ENCODE data around the gene GAS7.

Gene GAS7

GRCh38 chr17:10136258-10136981, 62.0 kb downstream of the GAS7 start:
- DNase-seq (ENCODE audit: low read depth in 2 of 2, low spot score in 1 of 2): no peak

DNA sequence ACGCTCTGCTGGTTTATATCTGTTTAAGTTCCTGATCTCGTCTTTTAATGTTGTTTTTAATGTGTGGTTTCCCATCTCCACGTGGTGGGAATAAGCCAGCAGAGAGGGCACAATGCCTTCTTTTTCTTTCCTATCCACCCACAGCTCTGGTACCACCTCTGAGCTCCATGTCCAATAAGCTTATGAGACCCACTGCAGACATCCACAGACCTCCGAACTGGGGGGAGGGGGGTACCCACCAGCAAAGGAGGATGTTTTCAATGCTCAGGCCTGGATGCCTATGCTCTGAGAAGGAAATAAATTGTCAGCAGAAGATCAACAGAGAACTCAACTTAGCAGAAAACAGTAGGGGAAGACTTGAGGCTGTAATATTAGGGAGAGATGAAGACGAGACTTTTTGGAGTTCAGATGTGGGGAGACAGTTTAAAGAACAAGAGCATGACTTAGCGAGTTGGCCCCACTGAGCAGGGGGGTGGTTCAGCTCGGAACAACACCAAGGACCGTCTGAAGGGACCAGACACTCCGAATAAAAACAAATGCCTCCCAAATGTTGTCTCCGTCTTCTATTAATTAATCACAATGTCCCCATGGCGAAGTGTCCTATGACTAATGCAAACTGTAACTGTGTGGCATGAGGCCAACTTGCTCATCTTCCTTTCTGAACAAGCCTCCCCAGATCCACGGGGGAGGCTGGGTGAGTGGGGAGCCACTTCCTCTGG, 62.7 kb downstream of the GAS7 start:
- no peak for DNase-seq (ENCODE audit: low read depth in 2 of 2, low spot score in 1 of 2)

- DNase-seq (ENCODE audit: low read depth in 2 of 2, low spot score in 1 of 2): no peak
Observed at GRCh38 chr17:10130677-10131076, 67.7 kb downstream of the GAS7 start.

DNA sequence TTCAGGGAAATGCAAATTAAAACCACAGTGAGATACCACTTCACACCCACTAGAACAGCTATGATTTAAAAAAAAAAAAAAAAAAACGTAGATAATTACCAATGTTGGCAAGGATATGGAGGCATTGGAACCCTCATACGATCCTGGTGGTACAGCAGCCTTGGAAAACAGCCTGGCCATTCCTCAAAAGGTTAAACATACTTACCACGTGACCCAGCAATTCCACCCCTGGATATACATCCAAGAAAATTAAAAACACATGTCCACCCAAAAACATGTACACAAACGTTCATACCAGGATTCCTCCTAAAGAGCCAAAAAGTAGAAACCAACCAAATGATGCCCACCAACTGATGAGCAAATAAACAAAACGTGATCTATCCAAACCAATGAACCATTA, 68.1 kb downstream of the GAS7 start:
- no peak for DNase-seq (ENCODE audit: low read depth in 2 of 2, low spot score in 1 of 2)

DNA sequence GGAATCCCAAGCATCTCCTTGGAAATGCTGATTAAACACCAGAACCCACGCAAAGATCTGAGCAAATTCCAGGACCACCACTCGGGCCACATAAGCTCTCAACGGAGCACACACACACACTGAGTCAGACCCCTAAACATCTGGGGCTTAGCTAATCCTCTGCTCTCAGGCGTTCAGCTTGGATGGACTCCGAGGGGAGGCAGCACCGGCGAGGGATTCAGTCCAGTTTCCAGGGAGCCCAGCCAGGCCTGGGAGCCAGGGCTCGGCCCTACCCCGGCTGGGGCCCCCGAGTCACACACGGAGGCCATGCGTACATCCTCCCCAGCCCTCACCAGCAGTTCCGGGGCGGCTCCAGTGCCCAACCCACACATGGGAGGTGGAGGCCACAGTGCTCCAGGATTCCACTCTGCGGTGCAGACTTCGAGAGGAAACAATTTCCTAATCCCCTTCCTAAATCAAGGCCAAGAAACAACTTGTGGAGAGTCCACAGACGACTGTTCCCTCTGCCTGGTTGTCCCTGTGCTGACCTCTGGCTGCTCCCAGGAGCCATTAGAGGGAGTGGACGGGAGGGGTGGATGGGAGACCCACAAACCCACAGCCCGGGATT, 70.5 kb downstream of the GAS7 start:
- DNase-seq (ENCODE audit: low read depth in 2 of 2, low spot score in 1 of 2): no peak

DNA sequence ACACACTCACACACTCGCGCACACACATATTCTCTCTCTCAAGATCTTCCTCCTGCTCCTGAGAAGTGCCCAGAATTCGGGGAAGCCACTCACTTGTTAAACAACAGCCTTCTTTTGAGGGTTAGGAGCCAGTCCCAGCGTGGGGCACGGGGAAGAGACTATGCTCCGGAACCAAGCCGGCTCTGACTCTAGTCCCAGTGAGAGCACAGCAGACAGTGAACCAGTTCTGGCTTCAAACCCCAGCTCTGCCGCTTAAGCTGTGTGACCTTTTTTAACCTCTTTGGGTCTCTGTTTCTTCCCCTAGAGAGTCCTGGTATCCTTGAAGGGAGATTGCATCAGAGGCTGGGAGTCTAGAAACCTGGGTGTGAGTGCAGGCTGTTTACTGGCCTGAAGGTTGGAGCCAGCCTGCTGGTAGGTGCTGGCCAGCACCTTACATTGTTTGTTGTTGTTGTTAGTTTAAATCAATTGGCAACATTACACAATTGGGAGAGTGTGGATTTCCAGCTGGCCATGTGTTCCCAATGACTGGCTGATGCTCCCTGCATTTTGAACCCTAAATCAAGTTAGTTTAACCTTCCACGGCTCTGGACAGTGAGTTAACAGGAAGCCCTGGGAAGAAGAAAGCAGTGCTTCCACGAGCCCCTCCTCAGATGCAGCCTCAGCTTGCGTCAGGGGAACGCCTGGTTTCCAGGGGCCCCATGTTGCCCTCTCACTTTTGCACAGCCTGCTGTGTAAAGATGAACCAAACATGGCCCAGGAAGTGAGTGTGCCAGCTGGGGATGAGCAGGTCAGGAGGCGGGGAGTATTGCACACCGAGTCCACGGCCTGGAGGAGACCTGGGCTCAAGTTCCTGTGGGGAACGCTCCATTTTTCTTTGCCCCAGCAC, 71.5 kb downstream of the GAS7 start:
- no peak for DNase-seq (ENCODE audit: low read depth in 2 of 2, low spot score in 1 of 2)

- DNase-seq (ENCODE audit: low read depth in 2 of 2, low spot score in 1 of 2): no peak
Observed at GRCh38 chr17:10126276-10126615, 72.2 kb downstream of the GAS7 start.

- no peak for DNase-seq (ENCODE audit: low read depth in 2 of 2, low spot score in 1 of 2)
Observed at GRCh38 chr17:10125531-10126275, 72.7 kb downstream of the GAS7 start.

DNA sequence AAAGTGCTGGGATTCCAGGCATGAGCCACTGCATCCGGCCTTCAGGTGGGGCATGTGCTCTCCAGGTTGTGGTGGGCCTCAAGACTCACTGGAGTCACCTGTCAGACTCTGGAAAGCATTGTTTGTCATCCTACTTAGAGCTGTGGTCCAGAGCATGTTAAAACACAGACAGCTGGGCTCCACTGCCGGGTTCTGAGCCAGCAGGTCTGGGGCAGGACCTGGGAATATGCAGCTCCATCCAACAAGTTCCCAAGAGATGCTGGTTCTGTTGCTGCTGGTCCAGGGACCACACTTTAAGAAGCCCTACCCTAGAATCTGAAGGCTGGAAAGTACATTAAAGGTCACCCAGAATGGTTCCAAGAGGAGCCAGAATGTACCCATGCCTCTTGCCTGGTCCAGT, 75.3 kb downstream of the GAS7 start:
- DNase-seq (ENCODE audit: low read depth in 2 of 2, low spot score in 1 of 2): no peak

GRCh38 chr17:10121971-10122707, 76.3 kb downstream of the GAS7 start:
- no peak for DNase-seq (ENCODE audit: low read depth in 2 of 2, low spot score in 1 of 2)

DNA sequence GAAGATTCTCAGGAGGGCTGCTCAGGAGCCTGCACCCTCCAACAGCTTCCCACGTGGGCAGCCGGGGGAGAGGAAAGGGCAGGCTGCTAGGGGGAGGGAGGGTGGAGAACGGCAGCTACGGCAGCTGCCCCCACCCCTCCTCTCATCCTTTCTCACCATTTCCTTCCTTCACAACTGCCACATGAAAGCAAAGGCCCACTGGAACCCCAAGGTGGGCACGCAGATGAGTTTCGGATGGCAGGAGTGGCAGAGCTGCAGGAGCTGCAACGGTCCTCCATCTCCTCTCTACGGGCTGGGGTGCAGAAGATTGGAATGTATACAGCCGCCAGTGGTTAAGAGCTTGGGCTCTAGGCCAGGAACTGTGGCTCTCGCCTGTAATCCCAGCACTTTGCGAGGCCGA, 77.7 kb downstream of the GAS7 start:
- DNase-seq (ENCODE audit: low read depth in 2 of 2, low spot score in 1 of 2): no peak

GRCh38 chr17:10120109-10120485, 78.3 kb downstream of the GAS7 start:
- DNase-seq (ENCODE audit: low read depth in 2 of 2, low spot score in 1 of 2): no peak

GRCh38 chr17:10119203-10120108, 79.0 kb downstream of the GAS7 start:
- DNase-seq (ENCODE audit: low read depth in 2 of 2, low spot score in 1 of 2): no peak

DNA sequence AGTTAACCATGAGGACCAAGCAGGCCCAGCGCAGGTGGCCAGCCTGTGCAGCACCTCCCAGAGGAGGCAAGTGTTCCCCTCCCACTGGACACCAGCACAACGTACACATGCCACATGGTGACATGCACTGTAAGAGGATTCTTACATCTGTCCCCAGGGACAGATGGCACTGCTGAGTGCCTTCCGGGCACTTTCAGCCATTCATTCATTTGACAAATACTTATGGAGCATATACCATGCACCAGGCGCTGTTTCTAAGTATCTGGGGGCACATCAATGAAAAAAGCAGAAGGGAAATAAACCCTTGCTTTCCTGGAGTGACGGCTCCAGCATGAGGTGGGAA, 79.6 kb downstream of the GAS7 start:
- no peak for DNase-seq (ENCODE audit: low read depth in 2 of 2, low spot score in 1 of 2)

DNA sequence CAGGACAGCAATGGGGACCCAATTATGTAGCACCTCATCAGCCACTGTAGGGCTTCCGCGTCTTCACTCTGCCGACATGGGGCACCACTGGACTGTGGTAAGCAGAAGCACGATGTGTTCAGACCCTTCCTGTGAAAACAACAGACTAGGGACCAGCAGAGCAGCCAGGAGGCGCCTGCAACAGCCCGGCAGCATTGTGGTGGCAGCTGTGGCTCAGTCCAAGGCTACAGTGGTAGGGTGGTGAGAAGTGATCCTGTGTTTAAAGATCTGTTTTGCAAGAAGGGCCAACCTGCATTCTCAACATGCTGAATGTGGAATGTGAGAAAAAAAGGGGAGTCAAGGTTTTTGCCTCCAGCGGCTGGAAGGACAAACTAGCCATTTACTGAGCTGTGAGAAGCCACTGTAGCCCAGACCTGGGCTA, 80.8 kb downstream of the GAS7 start:
- DNase-seq (ENCODE audit: low read depth in 2 of 2, low spot score in 1 of 2): no peak

DNA sequence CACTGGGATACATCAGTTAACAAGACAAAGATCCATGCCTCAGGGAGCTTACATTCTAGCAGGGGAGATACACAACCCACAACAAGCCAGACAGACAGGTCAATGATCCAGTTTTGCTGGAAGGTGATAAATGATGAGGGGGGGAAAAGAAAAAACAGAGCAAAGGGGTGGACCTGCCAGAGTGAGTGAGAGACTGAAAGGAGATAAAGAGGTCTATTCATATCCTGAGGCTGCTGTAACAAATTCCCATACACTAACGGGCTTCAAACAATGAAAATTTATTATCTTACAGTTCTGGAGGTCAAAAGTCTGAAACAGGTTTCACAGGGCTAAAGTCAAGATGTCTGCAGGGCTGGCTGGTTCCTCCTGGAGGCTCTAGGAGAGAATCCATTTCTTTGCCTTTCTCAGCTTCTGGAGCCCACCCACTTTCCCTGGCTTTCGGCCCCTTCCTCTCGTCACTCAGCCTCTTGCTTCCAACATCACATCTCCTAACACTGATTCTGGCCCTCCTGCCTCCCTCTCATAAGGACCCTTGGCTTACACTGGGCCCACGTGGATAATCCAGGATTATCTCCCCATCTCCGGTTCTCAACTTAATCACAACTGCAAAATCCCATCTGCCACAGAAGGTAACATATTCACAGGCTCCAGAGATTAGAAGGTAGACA, 81.5 kb downstream of the GAS7 start:
- DNase-seq (ENCODE audit: low read depth in 2 of 2, low spot score in 1 of 2): no peak

GRCh38 chr17:10116267-10116666, 82.1 kb downstream of the GAS7 start:
- DNase-seq (ENCODE audit: low read depth in 2 of 2, low spot score in 1 of 2): no peak

DNA sequence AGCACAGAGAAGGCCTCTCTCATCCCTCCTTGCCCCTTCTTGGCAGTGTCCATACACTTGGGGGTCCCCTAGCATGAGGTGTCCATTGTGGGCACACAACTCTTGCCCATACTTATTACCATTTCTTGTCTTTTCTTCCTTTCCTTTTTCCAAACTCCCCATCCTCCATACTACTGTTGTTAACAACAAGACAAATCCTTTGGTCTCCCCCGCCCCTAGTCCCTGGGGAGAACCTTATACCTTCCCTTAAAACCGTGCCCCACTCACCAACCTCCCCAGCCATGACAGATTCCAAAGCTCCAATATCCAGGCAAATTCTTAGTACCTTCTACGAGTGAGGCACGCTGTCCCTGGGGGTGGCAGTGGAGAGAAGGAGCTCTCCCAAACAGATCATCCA, 82.9 kb downstream of the GAS7 start:
- DNase-seq (ENCODE audit: low read depth in 2 of 2, low spot score in 1 of 2): no peak

Data from stimulated activated CD8-positive, alpha-beta memory T cell treated with anti-CD3 and anti-CD28 coated beads, Interleukin-4, amount 100 ng/mL, for 1 hour (primary cell).